ENCODE results near the gene AGAP1.

The AGAP1 gene

DNA sequence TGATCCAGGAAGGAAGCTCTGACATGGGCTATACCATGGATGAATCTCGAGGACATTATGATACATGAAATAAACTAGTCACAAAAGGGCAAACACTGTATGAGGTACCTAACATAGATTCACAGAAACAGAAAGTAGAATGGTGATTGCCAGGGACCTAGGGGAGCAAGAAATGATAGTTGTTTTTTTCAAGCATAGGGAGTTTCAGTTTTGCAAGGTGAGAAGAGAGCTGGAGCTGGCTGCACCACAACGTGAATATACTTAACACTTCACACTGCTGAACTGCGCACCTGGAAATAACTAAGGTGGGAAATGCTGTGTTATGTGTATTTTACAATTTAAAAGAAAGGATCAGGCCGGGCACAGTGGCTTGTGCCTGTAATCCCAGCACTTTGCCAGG is 13.2 kb upstream of the AGAP1 start:
- TF ChIP-seq CTCF (IDR thresholded peaks at IDR 0.05; ENCODE audit: control extremely low read depth, extremely low read depth, low read depth, missing control alignments) = no peak
- ChIA-PET POLR2A (no interaction called here), CTCF (no interaction called here)
- no peak for DNase-seq (ENCODE audit: extremely low spot score)

GRCh38 chr2:235483313-235483712 is 10.5 kb upstream of the AGAP1 start:
- ChIA-PET CTCF (no interaction called here), POLR2A (no interaction called here)

DNA sequence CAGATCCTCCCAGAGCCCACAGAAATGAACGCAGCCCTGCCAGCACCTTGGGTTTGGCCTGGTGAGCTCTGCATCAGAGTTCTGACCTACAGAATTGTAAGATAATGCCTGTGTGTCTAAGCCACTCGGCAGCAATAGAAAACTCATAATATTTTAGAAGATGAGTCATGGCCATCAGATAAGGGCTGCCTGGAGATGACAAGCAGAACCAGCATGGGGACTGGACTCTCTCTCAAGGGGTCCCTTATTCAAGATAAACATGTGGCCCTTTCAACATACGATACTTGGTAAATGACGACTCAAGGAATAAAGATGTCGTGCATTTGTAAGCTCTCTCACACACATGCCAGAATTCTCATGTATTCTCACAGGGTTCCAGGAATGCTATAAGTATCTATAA is 8.5 kb upstream of the AGAP1 start:
- no peak for DNase-seq (ENCODE audit: extremely low spot score)
- no peak for TF ChIP-seq CTCF (IDR thresholded peaks at IDR 0.05; ENCODE audit: control extremely low read depth, extremely low read depth, low read depth, missing control alignments)
- POLR2A ChIA-PET = no interaction called here
- CTCF ChIA-PET = no interaction called here

More at GRCh38 chr2:235483313-235483712, 10.5 kb upstream of the AGAP1 start:
- no peak for TF ChIP-seq CTCF (IDR thresholded peaks at IDR 0.05; ENCODE audit: control extremely low read depth, extremely low read depth, low read depth, missing control alignments)
- no peak for DNase-seq (ENCODE audit: extremely low spot score)

- ChIA-PET POLR2A (interaction anchor here (0.7 kb wide), 1 partner anchor 39 kb away, joined by 3 read pairs; no protein-coding TSS in a partner anchor), CTCF (no interaction called here)
- DNase-seq (ENCODE audit: extremely low spot score) = no peak
- TF ChIP-seq CTCF (IDR thresholded peaks at IDR 0.05; ENCODE audit: control extremely low read depth, extremely low read depth, low read depth, missing control alignments) = no peak
Measured at GRCh38 chr2:235486729-235487128, 7.1 kb upstream of the AGAP1 start.

GRCh38 chr2:235489897-235490296 is 3.9 kb upstream of the AGAP1 start:
- ChIA-PET CTCF (no interaction called here), POLR2A (interaction anchor here (0.7 kb wide), 1 partner anchor 26 kb away, joined by 7 read pairs; no protein-coding TSS in a partner anchor)
- no peak for TF ChIP-seq CTCF (IDR thresholded peaks at IDR 0.05; ENCODE audit: control extremely low read depth, extremely low read depth, low read depth, missing control alignments)
- DNase-seq (ENCODE audit: extremely low spot score) = no peak

GRCh38 chr2:235492850-235493344 is 946 bp upstream of the AGAP1 start:
- POLR2A ChIA-PET = no interaction called here

More at GRCh38 chr2:235492850-235493344, 946 bp upstream of the AGAP1 start:
- TF ChIP-seq CTCF (IDR thresholded peaks at IDR 0.05; ENCODE audit: control extremely low read depth, extremely low read depth, low read depth, missing control alignments) = no peak
- CTCF ChIA-PET = no interaction called here
- no peak for DNase-seq (ENCODE audit: extremely low spot score)

Measured in GM10248 (cell line).